Keratinocyte (primary cell): Measurements from ENCODE around the gene ATP5PF. TPM values are rescaled to one million over a fixed set of nuclear protein-coding genes. Genes with fewer than 3 reads are reported as not detected.

ENCODE experiments used
- DNase-seq: peaks from one replicate; pipeline ENCODE4 v3.0.0-alpha.2; 2011; ENCODE audit warnings: low read depth, missing footprints, low spot score
- FAIRE-seq: peaks from 2 replicates; lab custom pipeline; 2011; peaks lifted over from hg19 to GRCh38; lab: Jason Lieb, UNC
- H2AFZ ChIP-seq: 2 replicates; pipeline ENCODE4 v1.6.0; 2012; ENCODE audit warnings: low read length, control low read depth, inconsistent platforms; ENCODE audit not compliant: control insufficient read depth
- H3K27ac ChIP-seq: 2 replicates; pipeline ENCODE4 v1.5.1; 2011; ENCODE audit warnings: low read length; ENCODE audit not compliant: control insufficient read depth, insufficient read depth
- H3K27me3 ChIP-seq: 3 replicates; pipeline ENCODE4 v1.6.0; 2011; ENCODE audit warnings: low read length; ENCODE audit not compliant: control insufficient read depth, insufficient read depth; ENCODE audit errors: extremely low read depth
- H3K36me3 ChIP-seq, 2 experiments: 2 replicates in 1 of 2; 3 replicates in 1 of 2; pipeline ENCODE4 v1.5.1; 2011; ENCODE audit warnings: low read length in 2 of 2, mild to moderate bottlenecking in 1 of 2; ENCODE audit not compliant: control insufficient read depth in 2 of 2, insufficient read depth in 2 of 2; ENCODE audit errors: extremely low read depth in 1 of 2
- H3K4me1 ChIP-seq: 3 replicates; pipeline ENCODE4 v1.5.1; 2011; ENCODE audit warnings: low read length; ENCODE audit not compliant: control insufficient read depth, insufficient read depth; ENCODE audit errors: extremely low read depth
- H3K4me2 ChIP-seq: 3 replicates; pipeline ENCODE4 v1.6.0; 2011; ENCODE audit warnings: low read depth, low read length; ENCODE audit not compliant: control insufficient read depth, insufficient read depth; ENCODE audit errors: extremely low read depth
- H3K4me3 ChIP-seq, 3 experiments: fragments of 200-600 bp in 1 of 3; sonication (generic) in 1 of 3; 2 replicates in 2 of 3; 3 replicates in 1 of 3; pipeline ENCODE4 v1.5.1; 2011 to 2016; ENCODE audit warnings: low read length in 3 of 3, mild to moderate bottlenecking in 3 of 3, control low read depth in 2 of 3, inconsistent platforms in 1 of 3, low read depth in 1 of 3, mixed read lengths in 1 of 3, mixed run types in 1 of 3, moderate library complexity in 1 of 3; ENCODE audit not compliant: control insufficient read depth in 2 of 3, insufficient read depth in 2 of 3; ENCODE audit errors: extremely low read depth in 1 of 3
- H3K79me2 ChIP-seq: 2 replicates; pipeline ENCODE4 v1.6.0; 2012; ENCODE audit warnings: low read length; ENCODE audit not compliant: control insufficient read depth, insufficient read depth
- H3K9ac ChIP-seq: 3 replicates; pipeline ENCODE4 v1.6.0; 2011; ENCODE audit warnings: low read length; ENCODE audit not compliant: control insufficient read depth, insufficient read depth; ENCODE audit errors: extremely low read depth
- H3K9me1 ChIP-seq: 3 replicates; pipeline ENCODE4 v1.6.0; 2011; ENCODE audit warnings: low read length; ENCODE audit not compliant: control insufficient read depth, insufficient read depth; ENCODE audit errors: extremely low read depth
- H3K9me3 ChIP-seq: 2 replicates; pipeline ENCODE4 v1.5.1; 2012; ENCODE audit warnings: low read depth, low read length; ENCODE audit not compliant: control insufficient read depth
- H4K20me1 ChIP-seq: 3 replicates; pipeline ENCODE4 v1.6.0; 2011; ENCODE audit warnings: low read length; ENCODE audit not compliant: control insufficient read depth, insufficient read depth; ENCODE audit errors: extremely low read depth
- EZH2 ChIP-seq: IDR thresholded peaks from one replicate; pipeline ENCODE4 v1.6.1; 2012; ENCODE audit warnings: inconsistent platforms, mild to moderate bottlenecking, low read length, moderate library complexity
- dilution Hi-C: fragments of 300-500 bp; cut with MboI; formaldehyde crosslinking; loops from one replicate; pipeline ENCODE4 v1.7.0; 2020; ENCODE audit warnings: low sequenced_read_pairs; ENCODE audit not compliant: extremely low pct_ligation_motif_present
- polyA plus RNA-seq, 5 experiments: library from polyadenylated mRNA; depleted of rRNA in 3 of 5; stranded (reverse) in 3 of 5; stranded (forward) in 1 of 5; unstranded in 1 of 5; fragments of >200 nt; gene quantifications; 1 replicate in 1 of 5; 2 replicates in 3 of 5; 3 replicates in 1 of 5; pipeline versions ENCODE4 v1.2.1 to v1.2.3, GENCODE V29; 2011 to 2012; ENCODE audit warnings: missing spikeins in 2 of 5, low read depth in 1 of 5, low replicate concordance in 1 of 5
- TF ChIP-seq, protein P1 (sequence below), 3 experiments: IDR thresholded peaks in 1 of 3; conservative IDR thresholded peaks in 1 of 3; optimal IDR thresholded peaks in 1 of 3; 2 replicates in 2 of 3; 3 replicates in 1 of 3; pipeline versions ENCODE3 to v1.5.1; 2011; ENCODE audit warnings: low read length in 3 of 3, mild to moderate bottlenecking in 3 of 3, moderate library complexity in 2 of 3, control low read depth in 1 of 3, inconsistent platforms in 1 of 3; ENCODE audit not compliant: insufficient read depth in 2 of 3; ENCODE audit errors: extremely low read depth in 1 of 3

ATP5PF gene
- polyA plus RNA-seq, 1 donor (not counting 4 experiments of a cell fraction or from before 2014, with no cell fraction given): 256 TPM

DNA sequence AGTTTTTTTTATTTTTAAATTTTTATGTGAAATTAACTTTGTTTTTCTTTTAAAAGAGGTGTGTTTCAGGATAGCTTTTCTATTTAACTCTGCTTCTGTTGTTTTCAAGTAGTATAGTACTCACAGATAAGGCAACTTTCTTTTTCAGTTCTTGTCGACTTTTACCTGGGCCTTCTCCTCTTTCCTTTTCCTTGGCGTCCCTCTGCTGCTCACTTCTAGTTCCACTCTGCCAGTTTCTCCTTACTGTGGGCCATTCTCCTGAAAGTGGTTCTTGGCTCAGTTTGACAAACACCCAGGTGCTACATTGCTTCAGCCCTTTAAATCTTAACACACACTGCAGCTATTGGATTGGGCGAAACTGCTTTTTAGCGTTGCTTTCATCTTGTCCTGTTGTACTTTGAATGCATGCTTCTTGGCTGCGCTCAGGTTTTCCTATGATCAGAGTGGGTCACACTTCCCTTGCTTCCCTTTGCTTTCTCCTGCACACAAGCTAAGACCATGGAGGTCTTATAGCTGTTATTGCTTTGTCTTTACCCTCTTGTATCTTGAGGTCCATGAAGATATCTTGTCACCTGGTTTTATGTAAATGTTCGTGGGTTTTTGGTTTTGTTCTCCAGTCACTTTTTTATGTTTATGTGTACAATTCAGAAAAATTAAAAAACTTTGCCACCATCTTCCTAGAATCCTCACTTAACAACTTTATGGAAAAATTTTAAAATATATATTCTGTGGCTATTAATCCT, 21.7 kb upstream of the ATP5PF start:
- Histone ChIP-seq H3K79me2 (no peaks in the 10 kb centered on the region), H3K9ac (no peak overlapping the region), H3K36me3 (peaks cover 2 to 10% of the 10 kb centered on the region in 2 experiments), H2AFZ (no peak overlapping the region), H3K27ac (no peak overlapping the region), H3K4me3 (no peak overlapping the region), H3K27me3 (no peaks in the 10 kb centered on the region), H3K4me1 (no peaks in the 10 kb centered on the region), H3K4me2 (no peak overlapping the region), H4K20me1 (no peaks in the 10 kb centered on the region), H3K9me3 (no peaks in the 10 kb centered on the region), H3K9me1 (no peaks in the 10 kb centered on the region)
- FAIRE-seq (no peak), DNase-seq (no peak)
- dilution Hi-C loops: no loop called here
- no peak for TF ChIP-seq EZH2
- TF ChIP-seq, protein P1, sequence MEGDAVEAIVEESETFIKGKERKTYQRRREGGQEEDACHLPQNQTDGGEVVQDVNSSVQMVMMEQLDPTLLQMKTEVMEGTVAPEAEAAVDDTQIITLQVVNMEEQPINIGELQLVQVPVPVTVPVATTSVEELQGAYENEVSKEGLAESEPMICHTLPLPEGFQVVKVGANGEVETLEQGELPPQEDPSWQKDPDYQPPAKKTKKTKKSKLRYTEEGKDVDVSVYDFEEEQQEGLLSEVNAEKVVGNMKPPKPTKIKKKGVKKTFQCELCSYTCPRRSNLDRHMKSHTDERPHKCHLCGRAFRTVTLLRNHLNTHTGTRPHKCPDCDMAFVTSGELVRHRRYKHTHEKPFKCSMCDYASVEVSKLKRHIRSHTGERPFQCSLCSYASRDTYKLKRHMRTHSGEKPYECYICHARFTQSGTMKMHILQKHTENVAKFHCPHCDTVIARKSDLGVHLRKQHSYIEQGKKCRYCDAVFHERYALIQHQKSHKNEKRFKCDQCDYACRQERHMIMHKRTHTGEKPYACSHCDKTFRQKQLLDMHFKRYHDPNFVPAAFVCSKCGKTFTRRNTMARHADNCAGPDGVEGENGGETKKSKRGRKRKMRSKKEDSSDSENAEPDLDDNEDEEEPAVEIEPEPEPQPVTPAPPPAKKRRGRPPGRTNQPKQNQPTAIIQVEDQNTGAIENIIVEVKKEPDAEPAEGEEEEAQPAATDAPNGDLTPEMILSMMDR (optimal IDR thresholded peaks at IDR 0.05 in 1 of 3, IDR thresholded peaks at IDR 0.05 in 1 of 3, conservative IDR thresholded peaks at IDR 0.05 in 1 of 3; ENCODE audit: extremely low read depth in 1 of 3, insufficient read depth in 2 of 3, low read length in 3 of 3): no peak

DNA sequence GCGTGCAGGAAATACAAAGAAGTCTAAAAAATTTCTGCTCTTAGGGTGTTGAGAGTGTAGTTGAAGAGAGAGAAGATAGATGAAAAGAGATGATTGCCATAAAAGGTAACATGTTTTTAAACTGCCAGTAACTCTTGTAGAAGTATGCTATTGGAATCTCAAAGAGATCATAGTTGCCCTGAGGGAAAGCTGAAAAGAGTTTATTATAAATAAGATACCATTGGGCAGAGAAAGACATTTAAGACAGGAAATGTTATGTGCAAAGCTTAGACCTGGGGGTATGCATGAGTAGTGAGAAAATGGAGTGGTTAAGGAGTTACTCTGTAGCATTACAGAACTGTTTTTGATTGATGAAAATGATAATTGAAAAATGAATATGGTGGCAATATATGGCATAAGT, 17.7 kb upstream of the ATP5PF start:
- no peaks in the 10 kb centered on the region for H3K9me3 ChIP-seq
- no peaks in the 10 kb centered on the region for H3K4me1 ChIP-seq
- H2AFZ ChIP-seq: no peak overlapping the region
- H3K79me2 ChIP-seq: no peaks in the 10 kb centered on the region
- DNase-seq: no peak
- no peak overlapping the region for H3K9ac ChIP-seq
- H4K20me1 ChIP-seq: no peaks in the 10 kb centered on the region
- H3K36me3 ChIP-seq: peaks cover 5 to 6% of the 10 kb centered on the region in 2 experiments
- dilution Hi-C loops: no loop called here
- no peak overlapping the region for H3K4me3 ChIP-seq
- TF ChIP-seq, protein P1 (optimal IDR thresholded peaks at IDR 0.05 in 1 of 3, IDR thresholded peaks at IDR 0.05 in 1 of 3, conservative IDR thresholded peaks at IDR 0.05 in 1 of 3; ENCODE audit: extremely low read depth in 1 of 3, insufficient read depth in 2 of 3, low read length in 3 of 3): no peak
- no peak for TF ChIP-seq EZH2
- no peak overlapping the region for H3K4me2 ChIP-seq
- no peak for FAIRE-seq
- H3K27ac ChIP-seq: no peak overlapping the region
- no peaks in the 10 kb centered on the region for H3K27me3 ChIP-seq
- no peaks in the 10 kb centered on the region for H3K9me1 ChIP-seq
